ENCODE measurements around the gene SLC26A1.

DNA sequence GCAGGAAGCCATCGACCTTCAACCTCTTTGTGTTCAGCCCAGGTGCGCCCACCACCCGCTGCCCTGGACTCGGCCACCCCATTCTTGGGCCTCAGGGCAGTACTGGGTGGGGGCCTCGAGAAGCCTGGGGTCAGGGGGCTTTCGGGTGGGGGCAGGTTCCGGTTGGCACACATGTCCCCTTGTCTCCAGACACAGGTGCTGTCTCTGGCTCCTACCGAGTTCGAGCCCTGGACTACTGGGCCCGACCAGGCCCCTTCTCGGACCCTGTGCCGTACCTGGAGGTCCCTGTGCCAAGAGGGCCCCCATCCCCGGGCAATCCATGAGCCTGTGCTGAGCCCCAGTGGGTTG is 10.8 kb upstream of the SLC26A1 start:
- TF ChIP-seq EZH2 (IDR thresholded peaks at IDR 0.05; ENCODE audit: borderline replicate concordance, low read length) = no peak
- TF ChIP-seq, protein P1, sequence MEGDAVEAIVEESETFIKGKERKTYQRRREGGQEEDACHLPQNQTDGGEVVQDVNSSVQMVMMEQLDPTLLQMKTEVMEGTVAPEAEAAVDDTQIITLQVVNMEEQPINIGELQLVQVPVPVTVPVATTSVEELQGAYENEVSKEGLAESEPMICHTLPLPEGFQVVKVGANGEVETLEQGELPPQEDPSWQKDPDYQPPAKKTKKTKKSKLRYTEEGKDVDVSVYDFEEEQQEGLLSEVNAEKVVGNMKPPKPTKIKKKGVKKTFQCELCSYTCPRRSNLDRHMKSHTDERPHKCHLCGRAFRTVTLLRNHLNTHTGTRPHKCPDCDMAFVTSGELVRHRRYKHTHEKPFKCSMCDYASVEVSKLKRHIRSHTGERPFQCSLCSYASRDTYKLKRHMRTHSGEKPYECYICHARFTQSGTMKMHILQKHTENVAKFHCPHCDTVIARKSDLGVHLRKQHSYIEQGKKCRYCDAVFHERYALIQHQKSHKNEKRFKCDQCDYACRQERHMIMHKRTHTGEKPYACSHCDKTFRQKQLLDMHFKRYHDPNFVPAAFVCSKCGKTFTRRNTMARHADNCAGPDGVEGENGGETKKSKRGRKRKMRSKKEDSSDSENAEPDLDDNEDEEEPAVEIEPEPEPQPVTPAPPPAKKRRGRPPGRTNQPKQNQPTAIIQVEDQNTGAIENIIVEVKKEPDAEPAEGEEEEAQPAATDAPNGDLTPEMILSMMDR (IDR thresholded peaks at IDR 0.05; ENCODE audit: low read length) = no peak
